ENCODE data around the gene ASTL. TPM values are rescaled to one million over a fixed set of nuclear protein-coding genes. Genes with fewer than 3 reads are reported as not detected.
A peak's percentile ranks its signal among the peaks of the same experiment; 100 is the strongest.

ASTL gene
- total and polyA plus RNA-seq, 9 of the 15 experiments (the other 6 are each of a cell fraction or from before 2014, with no cell fraction given): not detected

GRCh38 chr2:96153291-96153713 is 15.0 kb upstream of the ASTL start (continued):
- TF ChIP-seq MYC (IDR thresholded peaks at IDR 0.05; ENCODE audit: low read depth, low read length): no peak
- TF ChIP-seq MYC (CRISPR knock-in tag; IDR thresholded peaks at IDR 0.05; ENCODE audit: borderline replicate concordance, low read depth): no peak
- no peak for TF ChIP-seq SETDB1 (IDR thresholded peaks at IDR 0.05; ENCODE audit: low read length)
- TF ChIP-seq ZNF253 (CRISPR knock-in tag; conservative IDR thresholded peaks at IDR 0.05): no peak
- no peak for TF ChIP-seq NONO (IDR thresholded peaks at IDR 0.05; ENCODE audit: low read depth in 2 of 2, low read length in 1 of 2)
- no peak for TF ChIP-seq CSDE1 (IDR thresholded peaks at IDR 0.05)
- TF ChIP-seq ZKSCAN1 (IDR thresholded peaks at IDR 0.05; ENCODE audit: low read depth, low read length): no peak
- TF ChIP-seq PML (IDR thresholded peaks at IDR 0.05; ENCODE audit: low read length): no peak

GRCh38 chr2:96152304-96153161 is 14.2 kb upstream of the ASTL start:
- no peaks in the 10 kb centered on the region for H3K9me1 ChIP-seq (ENCODE audit: control insufficient read depth, insufficient read depth, low read length)
- intact Hi-C loops (cut with micrococcal nuclease): no loop called here
- CTCF ChIA-PET (ENCODE audit: low intra/inter-chr PET ratio): no interaction called here
- TF ChIP-seq ZNF280A (IDR thresholded peaks at IDR 0.05; ENCODE audit: low read depth, partially characterized antibody) (no peak), ZNF707 (CRISPR knock-in tag; conservative IDR thresholded peaks at IDR 0.05) (no peak), SETDB1 (IDR thresholded peaks at IDR 0.05; ENCODE audit: low read length) (no peak), ETV6 (IDR thresholded peaks at IDR 0.05; ENCODE audit: borderline replicate concordance in 1 of 2, low read depth in 2 of 2, low read length in 1 of 2) (no peak), ETV6 (CRISPR knock-in tag; IDR thresholded peaks at IDR 0.05; ENCODE audit: borderline replicate concordance) (no peak), BCL6 (CRISPR knock-in tag; IDR thresholded peaks at IDR 0.05) (no peak), ZBTB26 (CRISPR knock-in tag; IDR thresholded peaks at IDR 0.05) (no peak), ZNF518B (CRISPR knock-in tag; IDR thresholded peaks at IDR 0.05) (no peak)

More at GRCh38 chr2:96152304-96153161, 14.2 kb upstream of the ASTL start:
- no peak overlapping the region for H3K4me2 ChIP-seq (ENCODE audit: insufficient read depth, low read length)
- H3K27ac ChIP-seq (ENCODE audit: extremely low read depth, low read depth, low read length): no peak overlapping the region
- no peak overlapping the region for H3K4me3 ChIP-seq
- peak overlapping the region in 1 of 2 experiments; percentile 35; a peak in 1 of 4 replicates for H3K9ac ChIP-seq (ENCODE audit: insufficient read depth in 1 of 2, low read depth in 2 of 2, low read length in 2 of 2)
- POLR2A ChIA-PET: no interaction called here
- H3K36me3 ChIP-seq (ENCODE audit: control insufficient read depth, insufficient read depth, low read length): no peaks in the 10 kb centered on the region
- in situ Hi-C loops (cut with MboI): no loop called here
- no peak for FAIRE-seq
- H3K27me3 ChIP-seq (ENCODE audit: control insufficient read depth in 2 of 2, insufficient read depth in 2 of 2, low read length in 2 of 2): no peaks in the 10 kb centered on the region
- H3K4me1 ChIP-seq (replicated peaks in 1 of 2; ENCODE audit: control insufficient read depth in 2 of 2, insufficient read depth in 2 of 2, low read length in 2 of 2): peaks cover 10 to 29% of the 10 kb centered on the region in 2 experiments
- no peaks in the 10 kb centered on the region for H3K9me3 ChIP-seq (replicated peaks; ENCODE audit: control insufficient read depth, insufficient read depth, low read depth, low read length)
- H4K20me1 ChIP-seq (replicated peaks; ENCODE audit: control insufficient read depth, insufficient read depth, low read length): no peaks in the 10 kb centered on the region
- WGBS (ENCODE audit: insufficient coverage, low coverage, missing lambda C conversion rate): 34% methylated on average over 12 of the region's 13 CpGs
- H3K79me2 ChIP-seq (ENCODE audit: control insufficient read depth, insufficient read depth, low read length): no peaks in the 10 kb centered on the region
- no peak for DNase-seq (ENCODE audit: extremely low read depth in 1 of 4, low spot score in 3 of 4)
- no peak overlapping the region for H2AFZ ChIP-seq (ENCODE audit: low read depth, low read length)
- ATAC-seq: no peak
- BruUV-seq (replicated peaks): no TSS peak
